ENCODE results near the gene HEBP2.

DNA sequence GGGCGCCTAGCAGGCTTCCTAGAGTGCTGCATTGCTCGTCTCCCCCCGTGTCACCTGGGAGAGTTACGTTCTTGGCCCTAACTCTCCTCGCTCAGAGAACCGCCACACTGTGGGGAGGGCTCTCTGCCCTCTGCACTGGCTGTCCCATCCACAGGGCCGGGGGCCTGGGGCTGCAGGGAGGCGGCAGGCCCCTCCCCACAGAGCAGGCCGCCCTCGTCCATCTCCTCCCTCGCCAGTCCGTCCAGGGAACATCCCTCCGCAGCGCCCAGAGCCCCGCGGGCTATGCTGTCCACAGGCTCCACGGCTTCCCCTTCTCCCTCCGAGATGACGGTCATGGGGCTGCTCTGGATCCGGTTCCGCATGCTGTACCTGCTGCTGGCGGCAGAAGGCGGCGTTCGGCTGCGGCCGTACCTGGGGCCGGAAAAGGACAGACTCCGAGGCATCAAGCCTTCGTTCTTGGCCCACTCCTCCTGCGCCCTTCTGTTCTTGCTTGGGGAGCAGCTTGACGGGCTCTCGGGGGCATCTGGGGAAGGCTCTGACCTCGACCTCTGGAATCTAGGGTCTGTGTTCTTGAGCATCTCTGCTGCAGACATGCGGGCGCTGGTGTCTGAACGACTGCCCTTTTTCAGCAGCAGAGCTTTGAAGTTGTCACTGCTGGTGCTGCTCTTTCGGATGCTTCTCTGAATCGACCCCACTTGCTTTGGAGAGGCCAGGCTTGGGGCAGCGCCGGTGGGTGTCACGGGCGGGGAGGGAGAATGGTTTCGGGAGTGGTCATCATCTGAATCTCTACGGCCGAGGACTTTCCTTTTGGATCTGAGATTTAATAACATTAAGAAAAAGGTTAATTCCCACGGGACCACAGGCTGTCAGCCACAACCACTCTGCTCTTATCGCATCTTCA is 20.2 kb downstream of the HEBP2 start:
- TF ChIP-seq, protein P1, sequence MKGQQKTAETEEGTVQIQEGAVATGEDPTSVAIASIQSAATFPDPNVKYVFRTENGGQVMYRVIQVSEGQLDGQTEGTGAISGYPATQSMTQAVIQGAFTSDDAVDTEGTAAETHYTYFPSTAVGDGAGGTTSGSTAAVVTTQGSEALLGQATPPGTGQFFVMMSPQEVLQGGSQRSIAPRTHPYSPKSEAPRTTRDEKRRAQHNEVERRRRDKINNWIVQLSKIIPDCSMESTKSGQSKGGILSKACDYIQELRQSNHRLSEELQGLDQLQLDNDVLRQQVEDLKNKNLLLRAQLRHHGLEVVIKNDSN (CRISPR knock-in tag; IDR thresholded peaks at IDR 0.05), result no peak
- TF ChIP-seq, protein P2, sequence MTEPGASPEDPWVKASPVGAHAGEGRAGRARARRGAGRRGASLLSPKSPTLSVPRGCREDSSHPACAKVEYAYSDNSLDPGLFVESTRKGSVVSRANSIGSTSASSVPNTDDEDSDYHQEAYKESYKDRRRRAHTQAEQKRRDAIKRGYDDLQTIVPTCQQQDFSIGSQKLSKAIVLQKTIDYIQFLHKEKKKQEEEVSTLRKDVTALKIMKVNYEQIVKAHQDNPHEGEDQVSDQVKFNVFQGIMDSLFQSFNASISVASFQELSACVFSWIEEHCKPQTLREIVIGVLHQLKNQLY (CRISPR knock-in tag; IDR thresholded peaks at IDR 0.05), result no peak

All from WTC11 (cell line).